IPS-18c (cell line): ENCODE data around the gene CCDC39.

ENCODE experiments used
- H3K4me3 ChIP-seq: 2 replicates; pipeline ENCODE4 v1.7.0; 2013; ENCODE audit warnings: low read depth, mild to moderate bottlenecking, low read length, moderate library complexity; ENCODE audit not compliant: insufficient read depth
- H3K9me3 ChIP-seq: one replicate; pipeline ENCODE4 v1.6.1; 2013; ENCODE audit warnings: mild to moderate bottlenecking, low read length, moderate library complexity; ENCODE audit not compliant: control insufficient read depth, insufficient read depth

The CCDC39 gene

GRCh38 chr3:180580934-180581333 is 98.4 kb downstream of the CCDC39 start:
- Histone ChIP-seq H3K9me3 (peaks cover 2% of the 10 kb centered on the region), H3K4me3 (no peak overlapping the region)

- Histone ChIP-seq H3K4me3 (no peak overlapping the region), H3K9me3 (peaks cover 2% of the 10 kb centered on the region)
Measured at GRCh38 chr3:180575571-180575970, 103.7 kb downstream of the CCDC39 start.

- no peaks in the 10 kb centered on the region for H3K9me3 ChIP-seq
- H3K4me3 ChIP-seq, result no peak overlapping the region
Measured at GRCh38 chr3:180571831-180572598, 107.3 kb downstream of the CCDC39 start.

GRCh38 chr3:180570238-180570637 is 109.1 kb downstream of the CCDC39 start:
- no peak overlapping the region for H3K4me3 ChIP-seq
- no peaks in the 10 kb centered on the region for H3K9me3 ChIP-seq

GRCh38 chr3:180564676-180565075 is 114.6 kb downstream of the CCDC39 start:
- Histone ChIP-seq H3K9me3 (peaks cover 4% of the 10 kb centered on the region), H3K4me3 (no peak overlapping the region)
